ENCODE measurements around the gene TECPR1. TPM values are rescaled to one million over a fixed set of nuclear protein-coding genes. Genes with fewer than 3 reads are reported as not detected.
A peak's percentile ranks its signal among the peaks of the same experiment; 100 is the strongest.

The TECPR1 gene
- total RNA-seq, 2 donors from 2014 or later: 31.4 to 62.7 TPM

DNA sequence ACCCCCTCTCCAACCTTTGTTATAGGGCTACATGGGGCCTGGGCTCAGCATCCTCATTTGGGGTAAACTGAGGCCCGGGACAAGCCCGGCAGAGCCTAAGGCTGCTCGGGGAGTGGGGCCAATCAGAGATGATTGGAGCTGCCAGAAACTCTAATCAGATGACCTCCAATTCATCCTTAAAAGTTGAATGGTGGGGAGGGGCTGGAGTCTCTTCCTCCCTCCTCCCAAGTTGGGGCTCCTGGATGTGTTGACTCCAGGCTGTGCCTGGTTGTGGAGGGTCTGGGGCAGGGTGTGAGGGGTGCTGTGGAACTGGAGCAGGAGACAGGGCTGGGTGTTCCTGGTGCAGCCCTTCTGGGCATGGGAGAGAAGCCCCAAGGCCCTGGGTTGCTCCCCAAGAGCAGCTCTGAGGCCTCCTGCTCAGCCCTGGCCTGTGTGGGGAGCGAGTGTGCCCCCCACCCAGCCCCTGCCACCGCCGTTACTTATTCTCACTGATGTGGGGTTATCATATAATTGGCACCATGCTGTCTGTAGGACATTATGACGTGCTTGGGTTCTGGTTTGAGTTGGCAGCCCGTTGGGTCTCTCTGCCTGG is 38.6 kb downstream of the TECPR1 start:
- 83% methylated on average over 8 of the region's 8 CpGs for WGBS
- Histone ChIP-seq H3K27me3 (replicated peaks; ENCODE audit: insufficient read depth) (no peaks in the 10 kb centered on the region), H3K4me3 (no peak overlapping the region), H3K9me3 (no peaks in the 10 kb centered on the region), H3K4me1 (replicated peaks) (peaks cover 9% of the 10 kb centered on the region), H3K27ac (peak overlapping the region; percentile 71 to 88), H3K36me3 (no peaks in the 10 kb centered on the region)
- intact Hi-C loops (cut with DNase I): no loop called here
- TF ChIP-seq POLR2A (IDR thresholded peaks at IDR 0.05) (no peak), POLR2AphosphoS5 (IDR thresholded peaks at IDR 0.05) (no peak)
- TF ChIP-seq, protein P1, sequence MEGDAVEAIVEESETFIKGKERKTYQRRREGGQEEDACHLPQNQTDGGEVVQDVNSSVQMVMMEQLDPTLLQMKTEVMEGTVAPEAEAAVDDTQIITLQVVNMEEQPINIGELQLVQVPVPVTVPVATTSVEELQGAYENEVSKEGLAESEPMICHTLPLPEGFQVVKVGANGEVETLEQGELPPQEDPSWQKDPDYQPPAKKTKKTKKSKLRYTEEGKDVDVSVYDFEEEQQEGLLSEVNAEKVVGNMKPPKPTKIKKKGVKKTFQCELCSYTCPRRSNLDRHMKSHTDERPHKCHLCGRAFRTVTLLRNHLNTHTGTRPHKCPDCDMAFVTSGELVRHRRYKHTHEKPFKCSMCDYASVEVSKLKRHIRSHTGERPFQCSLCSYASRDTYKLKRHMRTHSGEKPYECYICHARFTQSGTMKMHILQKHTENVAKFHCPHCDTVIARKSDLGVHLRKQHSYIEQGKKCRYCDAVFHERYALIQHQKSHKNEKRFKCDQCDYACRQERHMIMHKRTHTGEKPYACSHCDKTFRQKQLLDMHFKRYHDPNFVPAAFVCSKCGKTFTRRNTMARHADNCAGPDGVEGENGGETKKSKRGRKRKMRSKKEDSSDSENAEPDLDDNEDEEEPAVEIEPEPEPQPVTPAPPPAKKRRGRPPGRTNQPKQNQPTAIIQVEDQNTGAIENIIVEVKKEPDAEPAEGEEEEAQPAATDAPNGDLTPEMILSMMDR (IDR thresholded peaks at IDR 0.05): no peak
- DNase-seq (ENCODE audit: low spot score): no peak

DNA sequence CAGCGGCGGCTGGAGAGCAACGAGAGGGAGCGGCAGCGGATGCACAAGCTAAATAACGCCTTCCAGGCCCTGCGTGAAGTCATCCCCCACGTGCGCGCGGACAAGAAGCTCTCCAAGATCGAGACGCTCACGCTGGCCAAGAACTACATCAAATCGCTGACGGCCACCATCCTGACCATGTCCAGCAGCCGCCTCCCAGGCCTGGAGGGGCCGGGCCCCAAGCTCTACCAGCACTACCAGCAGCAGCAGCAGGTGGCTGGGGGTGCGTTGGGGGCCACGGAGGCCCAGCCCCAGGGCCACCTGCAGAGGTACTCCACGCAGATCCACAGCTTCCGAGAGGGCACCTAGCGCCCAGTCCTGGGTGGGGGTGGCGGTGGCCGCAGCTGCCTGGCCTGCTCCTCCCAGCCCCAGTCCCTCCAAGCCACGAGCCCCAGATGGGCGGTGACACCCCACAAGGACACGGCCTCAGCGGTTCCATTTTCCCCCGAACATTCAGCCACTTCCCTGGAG is 39.4 kb downstream of the TECPR1 start:
- Histone ChIP-seq H3K4me3 (peak overlapping the region in 1 of 2 donors; percentile 51), H3K36me3 (no peaks in the 10 kb centered on the region), H3K4me1 (replicated peaks) (peaks cover 4% of the 10 kb centered on the region), H3K27ac (peak overlapping the region; percentile 71 to 88), H3K9me3 (no peaks in the 10 kb centered on the region), H3K27me3 (replicated peaks; ENCODE audit: insufficient read depth) (no peaks in the 10 kb centered on the region)
- DNase-seq (ENCODE audit: low spot score): no peak
- TF ChIP-seq, protein P1 (IDR thresholded peaks at IDR 0.05): no peak
- TF ChIP-seq POLR2A (IDR thresholded peaks at IDR 0.05) (no peak), POLR2AphosphoS5 (IDR thresholded peaks at IDR 0.05) (no peak)
- WGBS: 88% methylated on average over 26 of the region's 30 CpGs
- intact Hi-C loops (cut with DNase I): no loop called here

DNA sequence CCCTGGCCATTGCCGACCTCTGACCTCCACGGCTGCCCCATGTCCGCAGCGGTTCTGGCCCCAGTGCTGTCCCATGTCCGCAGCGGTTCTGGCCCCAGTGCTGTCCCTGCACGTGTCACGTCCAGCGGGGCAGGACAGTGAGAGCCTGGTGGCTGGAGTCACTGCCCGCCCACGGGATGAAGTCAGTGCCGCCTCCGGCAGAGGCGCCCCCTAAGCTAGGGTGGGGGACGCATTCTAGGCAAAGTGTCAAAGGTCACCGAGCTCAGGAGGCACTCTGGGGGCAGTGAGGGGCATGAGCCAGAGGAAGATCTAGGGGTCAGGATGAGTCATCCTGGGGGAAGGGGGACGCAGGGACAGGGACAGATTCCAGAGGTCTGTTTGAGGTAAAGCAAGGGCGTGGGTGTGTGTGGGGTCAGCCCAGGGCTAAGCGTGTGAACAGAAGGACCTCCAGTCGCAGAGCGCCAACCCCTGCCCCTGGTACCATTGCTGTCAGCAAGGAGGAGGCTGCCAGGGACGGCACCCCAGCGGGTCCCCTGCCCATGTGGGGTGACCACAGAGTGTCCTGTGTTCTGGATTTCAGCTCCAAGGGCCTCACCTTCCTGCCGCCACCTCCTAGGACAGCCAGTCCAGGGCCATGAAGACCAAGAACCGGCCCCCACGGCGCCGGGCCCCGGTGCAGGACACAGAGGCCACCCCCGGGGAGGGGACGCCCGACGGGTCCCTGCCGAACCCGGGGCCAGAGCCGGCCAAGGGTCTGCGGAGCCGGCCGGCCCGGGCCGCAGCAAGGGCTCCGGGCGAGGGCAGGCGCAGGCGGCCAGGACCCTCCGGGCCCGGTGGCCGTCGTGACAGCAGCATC is 40.1 kb downstream of the TECPR1 start:
- no peaks in the 10 kb centered on the region for H3K9me3 ChIP-seq
- peak overlapping the region; percentile 71 to 88 for H3K27ac ChIP-seq
- peaks cover 3% of the 10 kb centered on the region for H3K4me1 ChIP-seq (replicated peaks)
- DNase-seq (ENCODE audit: low spot score): no peak
- H3K4me3 ChIP-seq: peak overlapping the region; percentile 40 to 51
- H3K36me3 ChIP-seq: no peaks in the 10 kb centered on the region
- intact Hi-C loops (cut with DNase I): no loop called here
- H3K27me3 ChIP-seq (replicated peaks; ENCODE audit: insufficient read depth): no peaks in the 10 kb centered on the region
- WGBS: 86% methylated on average over 41 of the region's 49 CpGs
- TF ChIP-seq POLR2AphosphoS5 (IDR thresholded peaks at IDR 0.05) (no peak), POLR2A (IDR thresholded peaks at IDR 0.05) (no peak)

DNA sequence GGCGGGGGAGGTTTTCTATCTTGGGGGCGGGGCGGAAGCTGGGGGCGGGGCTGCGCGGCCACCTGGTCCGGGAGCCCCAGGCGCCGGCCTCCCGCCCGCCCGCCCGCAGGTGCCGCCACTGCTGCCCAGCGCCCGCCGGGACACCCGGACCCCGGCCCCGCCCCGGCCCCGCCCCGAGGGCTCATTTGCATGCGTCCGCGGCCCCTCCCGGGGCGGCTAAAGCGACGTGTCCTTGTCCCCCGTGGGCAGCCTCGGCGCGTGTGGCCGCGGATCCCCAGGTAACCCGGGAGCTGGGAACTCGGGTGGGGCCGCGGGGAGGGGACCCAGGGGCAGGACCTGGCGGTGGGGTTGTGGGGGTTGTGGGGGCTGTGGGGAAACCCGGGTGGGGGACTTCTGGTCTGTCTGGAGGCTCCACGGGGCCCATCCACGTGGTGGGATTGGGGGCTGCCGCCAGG is 40.8 kb downstream of the TECPR1 start, which contains the start of gene BHLHA15:
Gene BHLHA15, plus strand, starts transcription at position 219 of the 455 bp plus-strand sequence. CDS start 871 bp downstream, outside the sequence.
- intact Hi-C loops (cut with DNase I): no loop called here
- H3K9me3 ChIP-seq: no peaks in the 10 kb centered on the region
- peaks cover 3% of the 10 kb centered on the region for H3K4me1 ChIP-seq (replicated peaks)
- no peaks in the 10 kb centered on the region for H3K36me3 ChIP-seq
- no peak for TF ChIP-seq POLR2A (IDR thresholded peaks at IDR 0.05)
- no peak for TF ChIP-seq POLR2AphosphoS5 (IDR thresholded peaks at IDR 0.05)
- TF ChIP-seq, protein P1 (IDR thresholded peaks at IDR 0.05): no peak
- peak; percentile 65 for DNase-seq (ENCODE audit: low spot score)
- 8% methylated on average over 13 of the region's 45 CpGs for WGBS
- no peaks in the 10 kb centered on the region for H3K27me3 ChIP-seq (replicated peaks; ENCODE audit: insufficient read depth)
- H3K4me3 ChIP-seq: peak within 1 kb of the TSS; percentile 40 to 51
- H3K27ac ChIP-seq: peak within 1 kb of the TSS; percentile 71 to 88

DNA sequence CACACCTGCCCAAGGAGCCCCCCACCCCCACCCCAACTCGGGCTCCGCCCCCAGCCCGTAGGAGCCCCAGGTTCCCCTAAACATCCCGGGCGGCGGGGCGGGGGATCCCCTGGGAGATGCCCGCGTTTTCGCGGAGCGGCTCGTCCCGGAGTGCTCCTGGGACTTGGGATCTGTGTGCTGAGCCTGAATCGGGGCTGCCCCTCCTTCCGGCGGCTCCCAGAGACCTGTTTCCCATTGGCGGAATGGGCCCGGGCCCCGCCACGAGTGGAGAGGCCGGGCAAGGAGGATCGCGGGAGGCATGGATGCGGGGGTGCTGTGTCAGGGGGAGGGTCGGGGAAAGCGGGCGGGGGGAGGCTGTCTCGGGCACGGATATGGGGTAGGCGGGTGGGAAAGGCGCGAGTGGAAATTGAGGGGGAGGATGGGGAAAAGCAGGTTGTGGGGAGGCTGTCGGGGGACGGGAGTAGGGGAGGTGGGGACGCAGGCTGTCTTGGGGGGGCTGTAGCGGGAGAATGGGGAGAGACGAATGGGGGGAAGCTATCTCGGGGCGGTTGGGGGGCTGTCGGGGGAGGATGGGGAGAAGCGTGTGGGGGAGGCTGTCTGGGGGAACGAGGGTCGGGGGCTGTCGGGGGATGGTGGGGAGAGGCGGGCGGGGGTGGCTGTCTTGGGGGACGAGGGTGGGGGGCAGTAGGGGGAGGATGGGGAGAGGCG is 41.4 kb downstream of the TECPR1 start:
- no peak for TF ChIP-seq POLR2AphosphoS5 (IDR thresholded peaks at IDR 0.05)
- TF ChIP-seq, protein P1 (IDR thresholded peaks at IDR 0.05): no peak
- TF ChIP-seq POLR2A (IDR thresholded peaks at IDR 0.05): no peak
- Histone ChIP-seq H3K36me3 (no peaks in the 10 kb centered on the region), H3K9me3 (no peaks in the 10 kb centered on the region), H3K4me3 (peak overlapping the region; percentile 40 to 51), H3K4me1 (replicated peaks) (peaks cover 3% of the 10 kb centered on the region), H3K27ac (peak overlapping the region; percentile 61 to 88), H3K27me3 (replicated peaks; ENCODE audit: insufficient read depth) (no peaks in the 10 kb centered on the region)
- intact Hi-C loops (cut with DNase I): no loop called here
- WGBS: 0% methylated on average over 3 of the region's 49 CpGs
- DNase-seq (ENCODE audit: low spot score): no peak
